ENCODE results near the gene NUCB1.
A peak's percentile ranks its signal among the peaks of the same experiment; 100 is the strongest.
"Not testable (repeated sequence)": the region's sequence is repeated elsewhere in the genome, so short reads cannot be mapped to it uniquely, and the experiment has no call there.

The NUCB1 gene

DNA sequence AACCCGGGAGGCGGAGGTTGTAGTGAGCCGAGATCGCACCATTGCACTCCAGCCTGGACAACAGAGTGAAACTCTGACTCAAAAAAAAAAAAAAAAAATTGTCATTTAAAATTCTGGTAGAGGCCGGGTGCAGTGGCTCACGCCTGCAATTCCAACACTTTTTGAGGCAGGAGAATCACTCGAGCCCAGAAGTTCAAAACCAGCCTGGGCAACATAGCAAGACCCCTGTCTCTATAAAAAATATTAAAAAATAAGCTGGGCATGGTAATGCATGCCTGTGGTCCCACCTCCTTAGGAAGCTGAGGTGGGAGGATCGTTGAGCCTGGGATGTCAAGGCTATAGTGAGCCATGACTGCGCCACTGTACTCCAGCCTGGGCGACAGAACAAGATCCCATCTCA lies 6.2 kb downstream of the NUCB1 start:
- DNase-seq (ENCODE audit: low read depth in 2 of 2): no peak

DNA sequence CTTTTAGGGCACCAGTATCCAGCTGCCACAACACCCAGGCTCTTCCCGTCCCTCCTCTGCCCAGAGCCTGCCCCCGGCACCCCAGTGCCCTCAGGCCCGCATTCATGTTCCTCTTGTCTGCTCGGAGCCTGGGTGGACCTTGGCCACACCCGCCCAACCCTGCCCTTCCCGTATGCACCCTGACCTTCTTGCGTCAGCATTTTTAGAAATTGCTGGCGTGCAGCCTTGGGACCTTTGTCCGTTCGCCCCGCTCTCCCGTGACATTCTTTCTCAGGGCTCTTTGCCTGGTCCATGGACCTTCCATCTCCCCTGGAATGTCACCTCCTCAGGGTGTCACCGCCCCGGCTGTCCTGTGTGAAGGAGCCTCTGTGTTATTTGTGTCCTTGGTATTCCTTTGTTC lies 7.6 kb downstream of the NUCB1 start:
- no peak for DNase-seq (ENCODE audit: low read depth in 2 of 2)

DNA sequence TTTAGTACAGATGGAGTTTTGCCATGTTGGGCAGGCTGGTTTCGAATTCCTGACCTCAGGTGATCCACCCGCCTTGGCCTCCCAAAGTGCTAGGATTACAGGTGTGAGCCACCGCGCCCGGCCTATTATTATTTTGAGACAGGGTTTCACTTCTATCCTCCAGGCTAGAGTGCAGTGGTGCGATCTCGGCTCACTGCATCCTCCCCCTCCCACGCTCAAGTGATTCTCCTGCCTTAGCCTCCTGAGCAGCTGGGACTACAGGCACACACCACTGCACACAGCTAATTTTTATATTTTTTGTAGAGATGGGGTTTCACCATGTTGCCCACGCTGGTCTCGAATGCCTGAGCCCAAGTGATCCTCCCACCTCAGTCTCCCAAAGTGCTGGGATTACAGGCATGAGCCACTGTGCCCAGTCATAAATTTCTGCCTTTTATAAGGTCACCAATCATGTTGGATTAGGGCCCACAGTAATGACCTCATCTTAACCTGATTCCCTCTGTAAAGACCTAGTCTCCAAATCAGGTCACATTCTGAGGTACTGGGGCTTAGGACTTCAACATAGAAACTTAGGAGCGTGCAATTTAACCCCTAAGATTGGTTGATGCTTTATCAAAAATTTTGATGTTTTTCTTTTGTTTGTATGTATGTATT lies 9.4 kb downstream of the NUCB1 start:
- DNase-seq (ENCODE audit: low read depth in 2 of 2): not testable (repeated sequence)

DNA sequence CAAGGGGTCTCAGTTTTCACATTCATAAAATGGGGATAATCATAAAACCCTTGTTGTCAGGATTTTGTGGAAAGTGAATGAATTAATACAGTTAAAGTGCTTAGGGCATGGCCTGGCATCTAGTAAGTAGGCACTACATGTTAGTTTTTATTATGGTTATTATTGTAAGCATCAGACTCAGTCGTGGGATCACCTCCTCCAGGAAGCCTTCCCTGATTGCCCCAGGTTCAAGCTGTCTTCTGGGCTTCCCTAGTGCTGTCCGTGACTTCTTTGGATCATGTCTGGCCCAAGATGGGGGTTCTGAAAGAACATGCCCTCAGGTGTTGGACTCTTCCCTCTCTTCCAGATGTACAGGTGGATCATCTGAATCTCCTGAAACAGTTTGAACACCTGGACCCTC lies 10.7 kb downstream of the NUCB1 start:
- no peak for DNase-seq (ENCODE audit: low read depth in 2 of 2)

DNA sequence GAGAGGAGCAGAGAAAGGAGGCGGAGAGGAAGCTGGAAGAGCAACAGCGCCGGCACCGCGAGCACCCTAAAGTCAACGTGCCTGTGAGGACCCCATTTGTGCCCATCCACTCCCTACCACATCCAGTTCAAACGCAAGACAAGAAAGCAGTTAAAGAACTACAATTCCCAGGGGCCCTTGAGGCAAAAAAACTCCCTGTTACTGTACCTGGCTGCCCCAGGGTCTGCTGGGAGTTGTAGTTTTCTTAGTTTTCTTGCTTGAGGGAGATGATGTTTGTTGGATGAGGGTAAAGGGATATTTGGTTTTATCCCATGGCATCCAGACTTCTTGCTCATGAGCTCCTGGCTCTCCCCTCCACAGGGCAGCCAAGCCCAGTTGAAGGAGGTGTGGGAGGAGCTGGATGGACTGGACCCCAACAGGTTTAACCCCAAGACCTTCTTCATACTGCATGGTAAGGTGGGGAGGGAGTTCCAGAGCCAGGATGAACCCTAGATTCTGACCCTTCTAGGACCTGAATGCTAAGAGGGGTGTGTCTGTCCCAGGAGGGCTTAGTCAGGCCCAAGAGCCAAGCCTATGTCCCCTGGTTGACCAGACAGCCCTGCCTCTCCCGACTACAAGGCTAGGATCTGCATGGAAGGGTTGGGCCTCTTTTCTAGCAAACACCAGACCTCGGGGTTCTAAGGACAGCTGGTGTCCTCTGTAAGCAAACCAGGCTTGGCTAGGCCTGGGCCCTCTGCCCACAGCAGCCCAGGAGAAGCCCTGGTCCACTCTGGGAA lies 13.2 kb downstream of the NUCB1 start:
- no peak for DNase-seq (ENCODE audit: low read depth in 2 of 2)

DNA sequence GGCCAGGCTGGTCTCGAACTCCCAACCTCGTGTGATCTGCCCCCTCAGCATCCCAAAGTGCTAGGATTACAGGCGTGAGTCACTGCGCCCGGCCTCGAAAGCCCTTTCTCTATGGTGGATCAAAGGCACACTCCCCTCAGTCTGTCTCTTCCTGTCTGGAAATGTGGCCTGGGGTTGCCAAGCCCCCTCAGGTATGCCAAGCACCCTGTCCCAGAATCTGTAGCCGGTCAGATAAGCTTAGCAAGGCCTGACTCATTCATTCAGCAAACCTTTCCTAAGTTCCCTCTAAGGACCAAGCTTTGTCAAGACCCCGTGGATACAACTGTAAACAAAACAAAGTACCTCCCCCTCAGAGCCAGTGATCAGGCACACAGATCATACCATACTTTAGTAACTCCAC lies 14.1 kb downstream of the NUCB1 start:
- no peak for DNase-seq (ENCODE audit: low read depth in 2 of 2)

DNA sequence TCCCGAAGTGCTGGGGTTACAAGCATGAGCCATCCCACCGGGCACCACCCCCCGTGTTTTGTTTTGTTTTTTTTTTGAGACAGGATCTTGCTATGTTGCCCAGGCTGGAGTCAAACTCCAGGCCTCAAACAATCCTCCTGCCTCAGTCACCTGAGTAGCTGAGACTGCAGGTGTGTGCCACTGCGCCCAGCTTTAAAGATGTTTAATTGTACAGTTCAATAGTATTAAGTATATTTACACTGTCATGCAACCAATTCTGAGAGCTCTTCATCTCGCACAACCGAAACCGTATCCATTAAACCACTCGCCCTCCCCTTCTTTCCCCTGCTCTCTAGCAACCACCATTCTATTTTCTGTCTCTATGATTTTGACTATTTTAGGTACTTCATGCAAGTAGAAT lies 15.6 kb downstream of the NUCB1 start:
- no peak for DNase-seq (ENCODE audit: low read depth in 2 of 2)

DNA sequence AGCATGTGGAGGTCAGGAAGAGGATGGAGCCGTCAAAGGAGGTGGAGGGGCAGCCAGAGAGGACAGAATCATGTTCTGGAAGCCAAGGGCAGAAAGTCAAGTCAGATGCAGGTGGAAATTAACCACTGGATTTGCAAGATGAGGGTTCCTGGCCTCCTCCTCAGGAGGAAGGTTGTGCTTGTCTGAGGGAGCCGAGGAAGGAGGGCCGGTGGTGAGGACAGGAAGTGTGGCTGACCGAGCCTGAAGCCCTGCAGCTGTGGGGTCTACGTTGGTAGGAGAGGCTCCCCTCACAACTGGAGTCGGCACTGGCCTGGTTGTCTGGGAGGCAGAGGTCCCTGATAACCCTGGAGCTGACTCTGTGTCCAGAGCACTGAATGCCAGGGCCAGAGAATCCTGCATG lies 18.0 kb downstream of the NUCB1 start:
- no peak for DNase-seq (ENCODE audit: low read depth in 2 of 2)

DNA sequence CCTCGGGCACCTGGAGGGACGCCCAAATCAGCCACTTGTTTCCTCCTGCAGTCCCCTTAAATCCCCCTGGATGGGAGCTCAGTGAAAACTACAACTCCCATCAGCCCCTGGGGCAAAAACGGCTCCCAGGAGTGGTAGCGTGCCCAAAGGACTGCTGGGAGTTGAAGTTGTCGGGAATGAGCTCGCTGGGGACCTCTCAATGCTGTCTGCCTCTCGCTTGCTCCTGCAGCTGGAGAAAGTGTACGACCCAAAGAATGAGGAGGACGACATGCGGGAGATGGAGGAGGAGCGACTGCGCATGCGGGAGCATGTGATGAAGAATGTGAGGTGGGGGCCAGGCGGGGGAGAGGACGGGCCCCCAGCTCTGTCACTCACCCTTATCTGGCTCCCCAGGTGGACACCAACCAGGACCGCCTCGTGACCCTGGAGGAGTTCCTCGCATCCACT lies 18.7 kb downstream of the NUCB1 start:
- DNase-seq (ENCODE audit: low read depth in 2 of 2): no peak

DNA sequence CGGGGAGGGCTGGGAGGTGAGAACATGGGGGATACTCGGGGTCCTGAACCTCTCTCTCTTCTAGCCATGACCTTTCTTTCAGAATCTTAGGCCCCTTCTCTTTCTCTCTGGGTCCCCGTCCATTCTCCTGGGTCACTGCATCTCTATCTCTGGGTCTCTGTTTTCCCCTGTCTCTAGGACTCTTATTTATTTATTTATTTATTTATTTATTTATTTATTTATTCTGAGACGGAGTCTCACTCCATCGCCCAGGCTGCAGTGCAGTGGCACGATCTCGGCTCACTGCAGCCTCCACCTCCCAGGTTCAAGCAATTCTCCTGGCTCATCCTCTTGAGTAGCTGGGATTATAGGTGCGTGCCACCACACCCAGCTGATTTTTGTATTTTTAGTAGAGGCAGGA lies 19.2 kb downstream of the NUCB1 start:
- not testable (repeated sequence) for DNase-seq (ENCODE audit: low read depth in 2 of 2)

DNA sequence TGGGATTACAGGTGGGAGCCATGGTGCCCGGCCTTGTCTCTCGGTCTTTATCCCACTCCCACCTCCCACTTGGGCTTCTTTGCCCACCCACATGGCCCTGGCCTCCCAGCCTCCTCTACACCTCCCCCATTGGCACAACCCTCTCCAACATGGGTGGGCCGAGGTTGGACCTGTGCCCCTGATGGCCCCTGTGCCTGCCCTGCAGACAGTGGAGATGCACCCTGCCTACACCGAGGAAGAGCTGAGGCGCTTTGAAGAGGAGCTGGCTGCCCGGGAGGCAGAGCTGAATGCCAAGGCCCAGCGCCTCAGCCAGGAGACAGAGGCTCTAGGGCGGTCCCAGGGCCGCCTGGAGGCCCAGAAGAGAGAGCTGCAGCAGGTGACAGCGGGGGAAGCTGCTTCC lies 20.8 kb downstream of the NUCB1 start:
- no peak for DNase-seq (ENCODE audit: low read depth in 2 of 2)

DNA sequence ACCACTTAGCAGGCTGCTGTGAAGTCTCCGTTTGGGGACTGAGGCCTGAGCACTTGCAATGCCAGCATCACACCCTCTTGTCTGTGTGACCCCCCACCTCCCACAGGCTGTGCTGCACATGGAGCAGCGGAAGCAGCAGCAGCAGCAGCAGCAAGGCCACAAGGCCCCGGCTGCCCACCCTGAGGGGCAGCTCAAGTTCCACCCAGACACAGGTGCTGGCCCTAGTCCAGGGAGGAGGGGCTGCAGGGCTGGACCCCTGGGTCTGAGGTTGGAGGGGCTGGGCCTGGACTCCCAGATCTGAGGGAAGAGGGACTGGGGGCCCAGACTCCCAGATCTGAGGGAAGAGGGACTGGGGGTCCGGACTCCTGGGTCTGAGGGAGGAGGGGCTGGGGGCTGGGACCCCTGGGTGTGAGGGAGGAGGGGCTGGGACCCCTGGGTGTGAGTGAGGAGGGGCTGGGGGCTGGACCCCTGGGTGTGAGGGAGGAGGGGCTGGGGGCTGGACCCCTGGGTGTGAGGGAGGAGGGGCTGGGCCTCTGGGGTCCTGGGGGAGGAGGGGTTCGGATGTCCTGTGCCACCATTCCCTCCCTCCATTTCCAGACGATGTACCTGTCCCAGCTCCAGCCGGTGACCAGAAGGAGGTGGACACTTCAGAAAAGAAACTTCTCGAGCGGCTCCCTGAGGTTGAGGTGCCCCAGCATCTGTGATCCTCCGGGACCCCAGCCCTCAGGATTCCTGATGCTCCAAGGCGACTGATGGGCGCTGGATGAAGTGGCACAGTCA lies 21.8 kb downstream of the NUCB1 start:
- DNase-seq (ENCODE audit: low read depth in 2 of 2): no peak

DNA sequence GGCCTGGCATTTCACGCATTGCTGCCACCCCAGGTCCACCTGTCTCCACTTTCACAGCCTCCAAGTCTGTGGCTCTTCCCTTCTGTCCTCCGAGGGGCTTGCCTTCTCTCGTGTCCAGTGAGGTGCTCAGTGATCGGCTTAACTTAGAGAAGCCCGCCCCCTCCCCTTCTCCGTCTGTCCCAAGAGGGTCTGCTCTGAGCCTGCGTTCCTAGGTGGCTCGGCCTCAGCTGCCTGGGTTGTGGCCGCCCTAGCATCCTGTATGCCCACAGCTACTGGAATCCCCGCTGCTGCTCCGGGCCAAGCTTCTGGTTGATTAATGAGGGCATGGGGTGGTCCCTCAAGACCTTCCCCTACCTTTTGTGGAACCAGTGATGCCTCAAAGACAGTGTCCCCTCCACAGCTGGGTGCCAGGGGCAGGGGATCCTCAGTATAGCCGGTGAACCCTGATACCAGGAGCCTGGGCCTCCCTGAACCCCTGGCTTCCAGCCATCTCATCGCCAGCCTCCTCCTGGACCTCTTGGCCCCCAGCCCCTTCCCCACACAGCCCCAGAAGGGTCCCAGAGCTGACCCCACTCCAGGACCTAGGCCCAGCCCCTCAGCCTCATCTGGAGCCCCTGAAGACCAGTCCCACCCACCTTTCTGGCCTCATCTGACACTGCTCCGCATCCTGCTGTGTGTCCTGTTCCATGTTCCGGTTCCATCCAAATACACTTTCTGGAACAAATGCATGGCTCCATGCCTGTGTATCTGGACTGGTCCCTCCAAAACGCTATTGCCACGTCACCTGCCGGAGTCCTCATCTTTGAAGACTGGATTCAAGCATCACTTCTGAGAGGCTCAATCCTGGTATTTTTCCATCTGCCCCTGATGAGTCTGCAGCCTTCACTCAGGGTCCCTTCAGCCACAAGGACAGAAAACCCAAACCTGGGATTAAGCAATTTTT lies 22.7 kb downstream of the NUCB1 start:
- DNase-seq (ENCODE audit: low read depth in 2 of 2): no peak

DNA sequence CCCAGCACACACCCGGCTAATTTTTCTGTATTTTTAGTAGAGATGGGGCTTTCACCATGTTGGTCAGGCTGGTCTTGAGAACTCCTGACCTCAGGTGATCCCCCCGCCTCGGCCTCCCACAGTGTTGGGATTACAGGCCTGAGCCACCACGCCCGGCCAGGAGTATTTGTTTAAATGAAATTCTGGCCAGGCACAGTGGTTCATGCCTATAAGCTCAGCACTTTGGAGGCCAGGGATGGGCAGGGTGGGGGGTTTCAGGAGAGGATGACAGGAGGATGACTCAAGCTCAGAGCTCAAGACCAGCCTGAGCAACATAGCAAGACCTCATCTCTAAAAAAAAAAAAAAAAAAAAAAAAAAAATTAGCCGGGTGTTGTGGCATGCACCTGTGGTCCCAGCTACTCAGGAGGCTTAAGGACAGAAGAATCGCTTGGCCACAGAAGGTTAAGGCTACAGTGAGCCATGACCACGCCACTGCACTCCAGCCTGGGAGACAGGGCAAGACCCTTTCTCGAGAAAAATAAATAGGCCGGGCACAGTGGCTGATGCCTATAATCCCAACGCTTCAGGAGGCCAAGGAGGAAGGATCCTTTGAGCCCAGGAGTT lies 25.2 kb downstream of the NUCB1 start:
- DNase-seq (ENCODE audit: low read depth in 2 of 2): no peak

DNA sequence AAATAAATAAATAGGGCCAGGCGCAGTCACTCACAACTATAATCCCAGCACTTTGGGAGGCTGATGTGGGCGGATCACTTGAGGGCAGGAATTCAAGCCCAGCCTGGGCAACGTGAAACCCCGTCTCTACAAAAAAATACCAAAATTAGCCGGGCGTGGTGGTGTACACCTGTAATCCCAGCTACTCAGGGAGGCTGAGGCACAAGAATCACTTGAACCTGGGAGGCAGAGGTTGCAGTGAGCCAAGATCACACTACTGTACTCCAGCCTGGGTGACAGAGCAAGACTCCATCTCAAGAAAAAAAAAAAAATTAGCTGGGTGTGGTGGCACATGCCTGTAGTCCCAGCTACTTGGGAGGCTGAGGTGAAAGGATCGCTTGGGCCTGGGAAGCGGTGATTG lies 25.8 kb downstream of the NUCB1 start:
- not testable (repeated sequence) for DNase-seq (ENCODE audit: low read depth in 2 of 2)

DNA sequence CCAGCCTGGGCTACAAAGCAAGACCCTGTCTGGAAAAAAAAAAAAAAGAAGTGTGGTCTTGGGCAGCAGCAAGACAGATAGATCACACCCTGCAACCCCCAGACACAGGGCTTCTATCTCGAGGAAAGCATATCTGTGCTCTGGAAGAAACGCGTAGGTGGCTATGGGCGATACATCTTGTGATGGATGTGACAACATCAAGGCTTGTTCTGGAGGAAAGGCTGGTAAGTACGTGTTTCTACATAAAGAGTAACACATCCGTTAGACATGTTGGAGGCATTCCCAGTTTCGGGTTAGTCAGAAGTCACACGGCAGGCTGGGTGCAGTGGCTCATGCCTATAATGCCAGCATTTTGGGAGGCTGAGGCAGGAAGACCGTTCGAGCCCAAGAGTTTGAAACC lies 26.8 kb downstream of the NUCB1 start:
- no peak for DNase-seq (ENCODE audit: low read depth in 2 of 2)

DNA sequence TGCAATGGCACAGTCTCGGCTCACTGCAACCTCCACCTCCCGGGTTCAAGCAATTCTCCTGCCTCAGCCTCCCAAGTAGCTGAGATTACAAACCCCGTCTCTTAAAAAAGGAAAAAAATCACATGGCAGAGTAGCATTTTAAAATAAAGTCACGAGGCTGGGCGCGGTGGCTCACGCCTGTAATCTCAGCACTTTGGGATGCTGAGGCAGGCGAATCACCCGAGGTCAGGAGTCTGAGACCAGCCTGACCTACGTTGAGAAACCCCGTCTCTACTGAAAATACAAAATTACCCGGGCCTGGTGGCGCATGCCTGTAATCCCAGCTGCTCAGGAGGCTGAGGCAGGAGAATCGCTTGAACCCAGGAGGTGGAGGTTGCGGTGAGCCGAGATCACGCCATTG lies 27.6 kb downstream of the NUCB1 start:
- DNase-seq (ENCODE audit: low read depth in 2 of 2): not testable (repeated sequence)

DNA sequence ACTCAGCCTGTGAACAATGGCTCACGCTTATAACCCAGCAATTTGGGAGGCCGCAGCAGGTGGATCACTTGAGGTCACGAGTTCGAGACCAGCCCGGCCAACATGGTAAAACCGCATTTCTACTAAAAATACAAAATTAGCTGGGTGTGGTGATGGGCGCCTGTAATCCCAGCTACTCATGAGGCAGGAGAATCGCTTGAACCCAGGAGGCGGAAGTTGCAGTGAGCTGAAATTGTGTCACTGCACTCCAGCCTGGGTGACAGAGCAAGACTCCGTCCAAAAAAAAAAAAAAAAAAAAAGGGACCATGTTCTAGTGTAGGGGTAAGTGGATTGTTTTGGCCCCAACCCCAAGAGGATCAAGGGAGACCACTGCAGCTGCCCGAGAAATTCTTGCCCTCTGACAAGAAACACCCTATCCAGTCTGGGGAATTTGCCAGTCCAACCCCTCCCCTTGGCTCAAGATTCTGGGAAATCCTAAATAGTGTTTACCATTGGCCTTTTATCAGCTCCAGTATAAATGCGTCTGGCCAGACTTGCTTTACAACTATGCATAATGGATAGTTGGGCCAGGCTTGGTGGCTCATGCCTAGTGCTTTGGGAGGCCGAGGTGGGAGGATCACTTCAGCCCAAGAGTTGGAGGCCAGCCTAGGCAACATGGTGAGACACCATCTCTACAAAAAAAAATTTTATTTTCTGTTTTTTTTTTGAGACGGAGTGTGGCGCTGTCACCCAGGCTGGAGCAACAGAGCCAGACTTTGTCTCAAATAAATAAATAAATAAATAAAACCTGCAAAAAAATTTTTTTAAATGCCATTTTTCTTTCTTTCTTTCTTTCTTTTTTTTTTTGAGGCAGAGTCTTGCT lies 28.3 kb downstream of the NUCB1 start:
- no peak for DNase-seq (ENCODE audit: low read depth in 2 of 2)

DNA sequence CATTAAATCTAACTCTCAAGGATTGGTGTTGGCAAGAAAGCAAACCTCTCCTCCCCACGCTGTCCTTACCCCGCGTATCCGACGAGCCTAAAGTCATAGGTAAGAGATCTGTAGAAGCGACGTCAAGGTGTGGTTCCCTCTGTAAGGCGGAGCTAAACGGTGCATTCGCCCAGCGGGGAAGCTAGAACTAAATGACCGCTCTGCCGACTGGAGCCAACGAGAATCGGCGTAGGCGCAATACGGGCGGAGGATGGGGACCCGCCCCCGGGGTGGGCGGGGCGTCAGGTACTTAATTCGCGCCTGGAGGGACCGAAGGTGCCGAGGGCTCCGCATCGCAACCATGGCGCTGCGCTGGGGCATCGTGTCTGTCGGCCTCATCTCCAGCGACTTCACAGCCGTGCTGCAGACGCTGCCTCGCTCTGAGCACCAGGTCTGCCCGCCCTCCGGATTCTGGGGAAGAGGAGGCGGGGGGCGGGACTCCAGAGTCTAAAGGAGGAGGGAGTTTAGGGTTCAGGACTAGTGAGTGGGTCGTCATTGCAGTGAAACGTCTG lies 33.3 kb downstream of the NUCB1 start, which contains the start of gene DHDH:
Gene DHDH, plus strand, starts transcription at position 318 of the 551 bp plus-strand sequence. Its CDS starts 23 bp downstream, at position 341.
- DNase-seq (ENCODE audit: low read depth in 2 of 2): peak; percentile 65 to 67

DNA sequence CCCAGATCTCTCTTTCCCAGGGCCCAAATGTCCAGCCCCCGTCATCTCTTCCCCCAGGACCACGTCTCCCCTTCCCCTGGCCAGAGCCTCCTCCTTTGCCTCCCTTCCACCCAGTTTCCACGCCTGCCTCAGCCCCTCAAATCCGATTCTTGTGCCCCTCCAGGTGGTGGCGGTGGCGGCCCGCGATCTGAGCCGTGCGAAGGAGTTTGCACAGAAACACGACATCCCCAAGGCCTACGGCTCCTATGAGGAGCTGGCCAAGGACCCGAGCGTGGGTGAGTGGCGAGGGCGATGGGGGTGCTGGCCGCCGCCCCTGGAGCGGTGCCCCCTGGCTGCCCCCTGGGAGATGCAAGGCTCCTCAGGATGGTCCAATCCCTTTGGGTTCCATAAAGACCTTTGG lies 34.7 kb downstream of the NUCB1 start:
- DNase-seq (ENCODE audit: low read depth in 2 of 2): no peak

All from stimulated activated CD8-positive, alpha-beta memory T cell treated with anti-CD3 and anti-CD28 coated beads, Interleukin-7, amount 100 ng/mL, for 1 hour (primary cell).